ENCODE data around the gene RFLNA.

RFLNA gene

DNA sequence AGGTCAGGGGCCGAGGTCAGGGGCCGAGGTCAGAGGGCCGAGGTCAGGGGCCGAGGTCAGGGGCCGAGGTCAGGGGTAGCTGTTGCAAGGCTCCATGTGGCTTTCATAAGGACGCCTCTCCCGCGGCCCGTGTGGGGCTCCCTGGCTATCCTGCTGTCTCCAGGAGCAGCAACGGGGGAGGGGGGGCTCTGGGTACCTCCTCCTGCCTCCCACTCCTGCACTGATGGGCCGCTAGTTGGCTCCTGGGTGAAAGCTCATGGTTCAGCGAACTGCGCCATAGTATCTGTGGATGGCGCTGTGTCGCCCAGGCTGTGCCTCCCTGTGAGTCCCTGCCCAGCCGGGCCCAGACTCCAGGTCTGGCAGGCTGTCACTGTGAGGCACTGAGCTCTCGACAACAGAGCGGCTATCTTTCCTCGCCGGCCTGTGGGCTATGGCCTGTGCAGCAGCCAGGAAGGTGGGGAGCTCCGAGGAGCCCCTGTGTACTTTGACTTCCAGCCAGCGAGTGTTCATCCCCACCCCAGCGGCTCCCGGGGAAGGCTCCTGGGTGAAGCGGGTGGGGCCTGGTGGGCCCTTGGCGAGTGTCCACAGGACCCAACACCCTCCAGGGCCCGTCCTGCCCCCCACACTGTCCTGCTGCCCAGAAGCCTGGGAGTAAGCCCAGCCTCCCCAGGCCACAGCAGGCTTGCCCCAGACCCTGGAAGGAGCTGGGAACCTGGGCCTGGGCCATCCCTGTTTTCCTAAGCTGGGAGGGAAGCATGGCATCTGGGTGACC is 8.1 kb downstream of the RFLNA start:
- no peaks in the 10 kb centered on the region for H3K36me3 ChIP-seq (ENCODE audit: control insufficient read depth, insufficient read depth, low read length)
- H3K27me3 ChIP-seq (replicated peaks; ENCODE audit: control insufficient read depth, insufficient read depth, low read length, poor library complexity, severe bottlenecking): peaks cover 4% of the 10 kb centered on the region
- no peaks in the 10 kb centered on the region for H3K4me1 ChIP-seq (ENCODE audit: control insufficient read depth, insufficient read depth, low read length, poor library complexity, severe bottlenecking)
- DNase-seq: no peak
- H3K9me3 ChIP-seq (ENCODE audit: control insufficient read depth, low read length): no peaks in the 10 kb centered on the region
- H3K27ac ChIP-seq (ENCODE audit: insufficient read depth, low read length, poor library complexity, severe bottlenecking): no peak overlapping the region
- H3K4me3 ChIP-seq (ENCODE audit: insufficient read depth, low read depth, low read length, poor library complexity, severe bottlenecking): no peak overlapping the region

- no peaks in the 10 kb centered on the region for H3K4me1 ChIP-seq (ENCODE audit: control insufficient read depth, insufficient read depth, low read length, poor library complexity, severe bottlenecking)
These were observed 8.9 kb downstream of the RFLNA start for GRCh38 chr12:124303579-124304313.

DNA sequence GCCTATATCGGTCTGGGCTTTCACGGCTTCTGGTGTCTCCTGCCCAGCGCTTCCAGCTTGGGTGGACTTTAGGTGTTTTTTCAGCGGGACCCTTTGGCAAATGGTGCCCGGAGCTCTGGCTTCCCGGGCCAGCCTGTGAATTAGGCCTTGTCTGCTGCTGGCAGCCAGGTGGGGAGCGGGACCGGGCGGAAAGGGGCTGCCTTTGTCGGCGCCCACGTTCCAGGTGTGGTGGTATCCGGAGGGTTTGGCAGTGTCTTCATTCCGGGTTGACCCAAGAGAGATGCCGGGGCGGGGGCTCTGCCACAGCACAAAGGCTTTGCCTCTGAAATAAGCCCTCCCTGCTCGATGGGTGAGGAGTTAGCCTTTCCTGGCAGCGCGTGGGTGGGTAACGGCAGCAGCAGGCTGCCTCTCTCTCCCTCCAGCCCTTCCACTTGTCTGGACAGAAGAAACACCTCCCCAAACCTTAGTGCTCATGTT is 9.5 kb downstream of the RFLNA start:
- Histone ChIP-seq H3K4me3 (ENCODE audit: insufficient read depth, low read depth, low read length, poor library complexity, severe bottlenecking) (no peak overlapping the region), H3K27ac (ENCODE audit: insufficient read depth, low read length, poor library complexity, severe bottlenecking) (no peak overlapping the region), H3K27me3 (replicated peaks; ENCODE audit: control insufficient read depth, insufficient read depth, low read length, poor library complexity, severe bottlenecking) (no peaks in the 10 kb centered on the region), H3K36me3 (ENCODE audit: control insufficient read depth, insufficient read depth, low read length) (no peaks in the 10 kb centered on the region), H3K4me1 (ENCODE audit: control insufficient read depth, insufficient read depth, low read length, poor library complexity, severe bottlenecking) (no peaks in the 10 kb centered on the region), H3K9me3 (ENCODE audit: control insufficient read depth, low read length) (no peaks in the 10 kb centered on the region)
- DNase-seq: no peak

More at GRCh38 chr12:124303579-124304313, 8.9 kb downstream of the RFLNA start:
- Histone ChIP-seq H3K27ac (ENCODE audit: insufficient read depth, low read length, poor library complexity, severe bottlenecking) (no peak overlapping the region), H3K9me3 (ENCODE audit: control insufficient read depth, low read length) (no peaks in the 10 kb centered on the region), H3K27me3 (replicated peaks; ENCODE audit: control insufficient read depth, insufficient read depth, low read length, poor library complexity, severe bottlenecking) (no peaks in the 10 kb centered on the region), H3K36me3 (ENCODE audit: control insufficient read depth, insufficient read depth, low read length) (no peaks in the 10 kb centered on the region), H3K4me3 (ENCODE audit: insufficient read depth, low read depth, low read length, poor library complexity, severe bottlenecking) (no peak overlapping the region)
- no peak for DNase-seq

DNA sequence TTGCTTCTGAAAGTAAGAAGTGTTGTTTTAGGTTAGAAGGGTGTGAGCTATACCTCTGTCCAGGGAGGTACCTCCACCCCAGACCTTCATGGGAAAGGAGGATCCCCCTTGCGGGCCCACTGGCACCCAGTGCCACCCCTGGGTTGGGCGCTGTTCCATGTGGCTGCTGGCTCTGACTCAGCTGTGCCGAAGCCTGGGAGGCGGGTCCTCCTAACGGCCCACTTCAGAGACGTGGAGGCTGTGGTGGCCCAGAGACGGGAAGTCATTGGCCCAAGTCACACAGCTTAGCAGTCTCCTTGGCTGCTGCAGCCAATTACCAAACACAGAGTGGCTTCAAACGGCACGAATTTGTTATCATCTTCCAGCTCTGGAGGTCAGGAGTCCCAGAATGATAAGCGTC is 10.2 kb downstream of the RFLNA start:
- H3K27ac ChIP-seq (ENCODE audit: insufficient read depth, low read length, poor library complexity, severe bottlenecking): no peak overlapping the region
- DNase-seq: no peak
- no peak overlapping the region for H3K4me3 ChIP-seq (ENCODE audit: insufficient read depth, low read depth, low read length, poor library complexity, severe bottlenecking)
- no peaks in the 10 kb centered on the region for H3K36me3 ChIP-seq (ENCODE audit: control insufficient read depth, insufficient read depth, low read length)
- H3K9me3 ChIP-seq (ENCODE audit: control insufficient read depth, low read length): no peaks in the 10 kb centered on the region
- no peaks in the 10 kb centered on the region for H3K4me1 ChIP-seq (ENCODE audit: control insufficient read depth, insufficient read depth, low read length, poor library complexity, severe bottlenecking)
- no peaks in the 10 kb centered on the region for H3K27me3 ChIP-seq (replicated peaks; ENCODE audit: control insufficient read depth, insufficient read depth, low read length, poor library complexity, severe bottlenecking)

- Histone ChIP-seq H3K4me3 (ENCODE audit: insufficient read depth, low read depth, low read length, poor library complexity, severe bottlenecking) (no peak overlapping the region), H3K9me3 (ENCODE audit: control insufficient read depth, low read length) (no peaks in the 10 kb centered on the region), H3K4me1 (ENCODE audit: control insufficient read depth, insufficient read depth, low read length, poor library complexity, severe bottlenecking) (no peaks in the 10 kb centered on the region), H3K27me3 (replicated peaks; ENCODE audit: control insufficient read depth, insufficient read depth, low read length, poor library complexity, severe bottlenecking) (no peaks in the 10 kb centered on the region), H3K27ac (ENCODE audit: insufficient read depth, low read length, poor library complexity, severe bottlenecking) (no peak overlapping the region), H3K36me3 (ENCODE audit: control insufficient read depth, insufficient read depth, low read length) (no peaks in the 10 kb centered on the region)
- DNase-seq: no peak
These were observed 11.1 kb downstream of the RFLNA start for GRCh38 chr12:124305776-124306685.

- no peak for DNase-seq
- Histone ChIP-seq H3K36me3 (ENCODE audit: control insufficient read depth, insufficient read depth, low read length) (no peaks in the 10 kb centered on the region), H3K9me3 (ENCODE audit: control insufficient read depth, low read length) (no peaks in the 10 kb centered on the region), H3K4me3 (ENCODE audit: insufficient read depth, low read depth, low read length, poor library complexity, severe bottlenecking) (no peak overlapping the region), H3K27ac (ENCODE audit: insufficient read depth, low read length, poor library complexity, severe bottlenecking) (no peak overlapping the region), H3K27me3 (replicated peaks; ENCODE audit: control insufficient read depth, insufficient read depth, low read length, poor library complexity, severe bottlenecking) (no peaks in the 10 kb centered on the region), H3K4me1 (ENCODE audit: control insufficient read depth, insufficient read depth, low read length, poor library complexity, severe bottlenecking) (no peaks in the 10 kb centered on the region)
These were observed 12.0 kb downstream of the RFLNA start for GRCh38 chr12:124306686-124307555.

DNA sequence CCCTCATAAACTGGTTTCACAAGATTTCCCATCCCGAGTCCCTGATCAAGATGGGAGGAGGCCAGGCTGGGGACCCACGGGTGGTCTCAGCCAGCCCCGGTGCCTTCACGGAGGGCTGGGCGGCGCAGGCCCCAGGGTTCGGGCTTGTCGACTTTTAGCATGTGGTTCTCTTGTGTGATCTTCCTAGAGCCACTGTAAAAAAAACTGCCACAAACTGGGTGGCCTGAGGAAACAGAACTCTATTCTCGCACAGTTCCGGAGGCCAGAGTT is 12.6 kb downstream of the RFLNA start:
- Histone ChIP-seq H3K27ac (ENCODE audit: insufficient read depth, low read length, poor library complexity, severe bottlenecking) (no peak overlapping the region), H3K27me3 (replicated peaks; ENCODE audit: control insufficient read depth, insufficient read depth, low read length, poor library complexity, severe bottlenecking) (no peaks in the 10 kb centered on the region), H3K36me3 (ENCODE audit: control insufficient read depth, insufficient read depth, low read length) (no peaks in the 10 kb centered on the region), H3K4me1 (ENCODE audit: control insufficient read depth, insufficient read depth, low read length, poor library complexity, severe bottlenecking) (no peaks in the 10 kb centered on the region), H3K4me3 (ENCODE audit: insufficient read depth, low read depth, low read length, poor library complexity, severe bottlenecking) (no peak overlapping the region), H3K9me3 (ENCODE audit: control insufficient read depth, low read length) (no peaks in the 10 kb centered on the region)
- DNase-seq: no peak

GRCh38 chr12:124308741-124309140 is 13.8 kb downstream of the RFLNA start:
- H3K9me3 ChIP-seq (ENCODE audit: control insufficient read depth, low read length): no peaks in the 10 kb centered on the region
- DNase-seq: no peak
- H3K27me3 ChIP-seq (replicated peaks; ENCODE audit: control insufficient read depth, insufficient read depth, low read length, poor library complexity, severe bottlenecking): no peaks in the 10 kb centered on the region
- H3K27ac ChIP-seq (ENCODE audit: insufficient read depth, low read length, poor library complexity, severe bottlenecking): no peak overlapping the region
- no peaks in the 10 kb centered on the region for H3K4me1 ChIP-seq (ENCODE audit: control insufficient read depth, insufficient read depth, low read length, poor library complexity, severe bottlenecking)
- H3K4me3 ChIP-seq (ENCODE audit: insufficient read depth, low read depth, low read length, poor library complexity, severe bottlenecking): no peak overlapping the region
- no peaks in the 10 kb centered on the region for H3K36me3 ChIP-seq (ENCODE audit: control insufficient read depth, insufficient read depth, low read length)

- Histone ChIP-seq H3K4me1 (ENCODE audit: control insufficient read depth, insufficient read depth, low read length, poor library complexity, severe bottlenecking) (no peaks in the 10 kb centered on the region), H3K4me3 (ENCODE audit: insufficient read depth, low read depth, low read length, poor library complexity, severe bottlenecking) (no peak overlapping the region), H3K9me3 (ENCODE audit: control insufficient read depth, low read length) (no peaks in the 10 kb centered on the region), H3K27ac (ENCODE audit: insufficient read depth, low read length, poor library complexity, severe bottlenecking) (no peak overlapping the region), H3K36me3 (ENCODE audit: control insufficient read depth, insufficient read depth, low read length) (no peaks in the 10 kb centered on the region), H3K27me3 (replicated peaks; ENCODE audit: control insufficient read depth, insufficient read depth, low read length, poor library complexity, severe bottlenecking) (no peaks in the 10 kb centered on the region)
- DNase-seq: no peak
These were observed 14.3 kb downstream of the RFLNA start for GRCh38 chr12:124309231-124309630.

All from effector memory CD4-positive, alpha-beta T cell (primary cell).